ENCODE measurements around the gene SHKBP1.
"Not testable (repeated sequence)": the region's sequence is repeated elsewhere in the genome, so short reads cannot be mapped to it uniquely, and the experiment has no call there.

The SHKBP1 gene

DNA sequence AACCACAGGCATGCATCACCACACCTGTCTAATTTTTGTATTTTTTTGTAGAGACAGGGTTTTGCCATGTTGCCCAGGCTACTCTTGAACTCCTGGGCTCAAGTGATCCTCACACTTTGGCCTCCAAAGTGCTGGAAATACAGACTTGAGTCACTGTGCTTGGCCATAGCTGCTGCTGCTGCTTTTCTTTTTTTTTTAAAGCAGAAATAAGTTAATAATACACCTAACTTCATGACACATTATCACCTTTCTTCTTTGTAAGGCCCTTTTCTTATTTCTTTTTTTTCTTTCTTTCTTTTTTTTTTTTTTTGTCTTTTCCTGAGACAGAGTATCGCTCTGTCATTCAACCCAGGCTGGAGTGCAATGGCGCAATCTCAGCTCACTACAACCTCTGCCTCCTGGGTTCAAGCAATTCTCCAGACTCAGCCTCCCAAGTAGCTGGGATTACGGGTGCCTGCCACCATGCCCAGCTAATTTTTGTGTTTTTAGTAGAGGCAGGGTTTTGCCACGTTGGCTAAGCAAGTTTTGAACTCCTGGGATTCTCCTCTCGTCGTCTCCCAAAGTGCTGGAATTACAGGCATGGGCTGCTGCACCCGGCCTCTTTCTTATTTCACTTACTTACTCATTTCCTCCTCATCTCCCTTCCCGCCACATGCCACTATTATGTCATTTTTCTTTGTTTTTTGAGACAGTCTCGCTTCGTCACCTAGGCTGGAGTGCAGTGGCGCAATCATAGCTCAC, 8.7 kb downstream of the SHKBP1 start:
- DNase-seq = no peak

DNA sequence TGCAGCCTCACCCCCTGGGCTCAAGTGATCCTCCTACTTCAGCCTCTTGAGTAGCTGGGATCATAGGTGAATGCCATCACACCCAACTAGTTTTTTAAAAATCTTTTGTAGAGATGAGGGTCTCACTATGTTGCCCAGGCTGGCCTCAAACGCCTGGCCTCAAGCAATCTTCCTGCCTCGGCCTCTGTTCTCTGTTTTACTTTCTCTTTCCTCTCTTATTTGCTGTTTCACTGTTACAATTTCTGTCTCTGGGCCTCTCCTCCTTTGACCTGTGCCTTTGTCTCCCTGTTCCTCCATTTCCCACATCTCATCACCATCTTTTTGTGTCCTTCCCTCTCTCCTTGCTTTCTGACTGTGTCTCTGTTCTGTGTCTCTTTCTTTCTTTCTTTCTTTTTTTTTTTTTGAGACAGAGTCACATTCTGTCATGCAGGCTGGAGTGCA, 9.3 kb downstream of the SHKBP1 start:
- DNase-seq = no peak

DNA sequence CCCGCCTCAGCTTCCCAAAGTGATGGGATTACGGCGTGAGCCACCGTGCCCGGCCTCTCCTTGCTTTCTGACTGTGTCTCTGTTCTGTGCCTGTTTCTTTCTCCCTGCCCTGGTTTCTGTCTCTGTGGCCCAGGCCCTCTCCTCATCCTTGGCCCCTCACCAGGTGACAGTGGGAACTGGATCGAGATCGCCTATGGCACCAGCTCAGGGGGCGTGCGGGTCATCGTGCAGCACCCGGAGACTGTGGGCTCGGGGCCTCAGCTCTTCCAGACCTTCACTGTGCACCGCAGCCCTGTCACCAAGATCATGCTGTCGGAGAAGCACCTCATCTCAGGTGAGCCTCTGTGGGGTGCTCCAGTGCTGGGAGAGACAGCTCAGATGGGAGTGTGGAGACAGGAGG, 9.9 kb downstream of the SHKBP1 start:
- no peak for DNase-seq

DNA sequence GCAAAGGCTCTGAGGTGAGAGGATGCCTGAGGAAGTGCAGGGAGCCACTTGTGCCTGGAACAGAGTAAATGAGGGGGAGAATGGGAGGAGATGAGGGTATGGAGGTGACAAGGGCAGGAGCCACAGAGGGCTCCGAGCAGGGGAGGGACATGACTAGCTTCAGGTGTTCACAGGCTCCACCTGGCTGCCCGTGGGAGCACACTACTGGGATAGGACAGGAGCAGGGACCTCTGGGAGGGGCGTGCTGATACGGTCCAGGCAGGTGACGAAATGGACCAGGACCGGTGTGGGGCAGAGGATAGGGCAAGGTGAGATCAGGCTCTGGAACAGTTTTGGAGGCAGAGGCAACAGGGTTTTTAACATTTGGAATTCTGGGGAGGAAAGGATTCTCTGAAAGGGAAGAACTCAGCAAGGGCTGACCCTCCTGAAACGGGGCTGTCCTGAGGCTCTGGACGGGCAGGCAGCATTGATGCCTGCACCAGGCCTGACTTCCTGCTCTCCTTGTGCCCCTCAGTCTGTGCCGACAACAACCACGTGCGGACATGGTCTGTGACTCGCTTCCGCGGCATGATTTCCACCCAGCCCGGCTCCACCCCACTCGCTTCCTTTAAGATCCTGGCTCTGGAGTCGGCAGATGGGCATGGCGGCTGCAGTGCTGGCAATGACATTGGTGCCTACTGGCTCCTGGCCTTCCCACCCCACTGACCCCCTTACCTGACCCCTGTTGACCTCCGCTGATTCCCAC, 11.6 kb downstream of the SHKBP1 start:
- DNase-seq = peak; percentile 71

DNA sequence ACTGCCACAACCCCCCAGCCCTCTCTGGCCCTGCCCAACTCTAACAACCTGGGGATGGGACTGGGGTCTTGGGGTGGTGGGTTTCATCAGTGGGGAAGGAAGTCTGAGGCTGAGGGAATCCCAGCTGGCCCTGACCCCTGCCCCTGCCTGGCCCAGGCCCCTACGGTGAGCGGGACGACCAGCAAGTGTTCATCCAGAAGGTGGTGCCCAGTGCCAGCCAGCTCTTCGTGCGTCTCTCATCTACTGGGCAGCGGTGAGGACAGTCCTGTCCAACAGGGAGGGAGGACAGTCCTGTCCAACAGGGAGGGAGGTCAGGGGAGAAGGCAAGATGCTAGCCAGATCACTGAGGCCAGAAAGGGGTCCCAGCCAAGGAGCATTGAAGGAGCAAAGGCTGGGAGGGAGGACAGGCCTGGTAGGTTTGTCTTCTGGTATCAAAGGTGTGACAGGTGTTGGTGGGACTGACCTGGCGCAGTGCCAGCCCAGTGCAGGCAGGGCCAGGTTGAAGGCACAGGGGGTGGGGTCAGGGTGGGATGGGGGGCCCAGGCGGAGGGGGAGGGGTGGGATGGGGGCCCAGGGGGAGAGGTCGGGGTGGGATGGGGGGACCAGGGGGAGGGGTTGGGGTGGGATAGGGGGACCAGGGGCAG, 12.4 kb downstream of the SHKBP1 start:
- DNase-seq = no peak

DNA sequence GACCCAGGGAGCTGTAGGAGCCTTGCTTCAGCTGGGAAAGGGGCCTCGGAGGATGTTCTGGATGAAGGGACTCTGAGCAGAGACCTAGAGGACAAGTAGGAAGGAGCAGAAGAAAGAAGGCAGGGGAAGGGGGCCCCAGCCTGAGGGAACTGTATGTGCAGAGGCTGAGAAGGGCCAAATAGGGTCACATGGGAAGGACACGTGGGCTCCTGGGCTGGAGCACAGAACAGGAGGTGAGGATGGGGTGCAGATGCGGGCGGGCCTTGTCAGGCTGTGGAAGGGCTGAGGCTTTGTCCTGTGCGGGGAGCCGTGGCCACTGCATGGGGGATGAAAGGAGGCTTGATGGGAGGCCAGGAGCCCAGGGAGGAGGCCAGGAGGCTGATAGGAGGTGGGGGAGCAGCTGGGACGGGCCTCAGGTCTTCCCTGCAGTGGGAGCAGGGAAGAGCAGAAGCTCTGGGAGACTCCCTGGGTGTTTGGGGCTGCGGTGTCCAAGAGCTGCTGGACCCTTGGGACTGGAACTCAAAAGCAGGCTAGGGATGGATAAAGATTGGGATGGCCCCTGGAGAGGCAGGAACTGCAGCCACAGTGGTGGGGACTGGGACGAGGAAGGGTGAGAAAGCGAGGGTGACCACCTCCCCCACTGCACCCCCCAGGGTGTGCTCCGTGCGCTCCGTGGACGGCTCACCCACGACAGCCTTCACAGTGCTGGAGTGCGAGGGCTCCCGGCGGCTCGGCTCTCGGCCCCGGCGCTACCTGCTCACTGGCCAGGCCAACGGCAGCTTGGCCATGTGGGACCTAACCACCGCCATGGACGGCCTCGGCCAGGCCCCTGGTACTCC, 13.1 kb downstream of the SHKBP1 start:
- DNase-seq = no peak

DNA sequence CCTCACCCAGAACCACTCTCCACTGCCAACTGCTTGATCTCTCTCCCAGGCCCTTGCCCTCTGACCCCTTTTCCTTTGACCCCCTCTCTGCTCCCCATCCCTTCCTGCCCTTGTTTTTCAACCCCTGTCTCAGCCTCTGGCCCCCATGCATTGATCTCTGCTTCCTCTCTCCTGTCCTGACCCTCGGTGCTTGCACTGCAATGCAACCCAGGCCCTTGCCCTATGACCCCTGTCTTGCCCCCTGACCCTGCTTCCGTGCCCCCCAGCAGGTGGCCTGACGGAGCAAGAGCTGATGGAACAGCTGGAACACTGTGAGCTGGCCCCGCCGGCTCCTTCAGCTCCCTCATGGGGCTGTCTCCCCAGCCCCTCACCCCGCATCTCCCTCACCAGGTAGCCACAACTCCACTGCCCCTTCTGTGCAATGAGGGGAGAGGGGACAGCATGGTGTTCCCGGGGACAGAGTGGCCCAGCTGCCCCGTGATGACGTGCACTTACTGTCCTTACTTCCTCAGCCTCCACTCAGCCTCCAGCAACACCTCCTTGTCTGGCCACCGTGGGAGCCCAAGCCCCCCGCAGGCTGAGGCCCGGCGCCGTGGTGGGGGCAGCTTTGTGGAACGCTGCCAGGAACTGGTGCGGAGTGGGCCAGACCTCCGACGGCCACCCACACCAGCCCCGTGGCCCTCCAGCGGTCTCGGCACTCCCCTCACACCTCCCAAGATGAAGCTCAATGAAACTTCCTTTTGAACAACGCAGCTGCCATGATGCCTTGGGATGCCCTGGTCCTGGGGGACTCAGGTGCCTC, 14.0 kb downstream of the SHKBP1 start:
- DNase-seq = no peak

DNA sequence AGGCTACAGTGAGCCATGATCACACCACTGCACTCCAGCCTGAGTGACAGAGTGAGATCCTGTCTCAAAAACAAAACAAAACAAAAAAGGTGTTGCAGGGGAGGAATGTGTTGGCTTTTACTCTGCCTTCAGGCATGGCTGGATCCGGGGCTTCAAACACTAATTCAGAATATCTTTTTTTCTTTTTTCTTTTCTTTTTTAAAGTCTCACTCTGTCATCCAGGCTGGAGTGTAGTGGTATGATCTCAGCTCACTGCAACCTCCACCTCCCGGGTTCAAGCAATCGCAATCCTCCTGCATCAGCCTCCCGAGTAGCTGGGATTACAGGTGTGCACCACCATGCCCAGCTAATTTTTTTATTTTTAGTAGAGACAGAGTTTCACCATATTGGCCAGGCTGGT, 15.1 kb downstream of the SHKBP1 start:
- DNase-seq = not testable (repeated sequence)

DNA sequence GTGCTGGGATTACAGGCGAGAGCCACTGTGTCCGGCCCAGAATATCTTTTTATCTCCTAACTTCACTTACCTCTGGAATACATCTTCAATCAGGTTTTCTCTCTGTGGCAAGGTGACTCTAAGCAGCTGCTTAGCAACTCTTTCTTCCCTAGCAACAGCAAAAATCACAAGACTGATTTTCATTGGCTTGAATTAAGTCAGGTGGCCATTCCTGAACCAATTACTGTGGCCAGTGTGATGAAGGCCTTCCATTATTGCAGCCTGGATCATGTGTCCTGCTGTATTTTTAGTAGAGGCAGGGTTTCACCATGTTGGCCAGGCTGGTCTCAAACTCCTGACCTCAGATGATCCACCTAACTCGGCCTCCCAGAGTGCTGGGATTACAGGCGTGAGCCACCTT, 15.5 kb downstream of the SHKBP1 start:
- no peak for DNase-seq

DNA sequence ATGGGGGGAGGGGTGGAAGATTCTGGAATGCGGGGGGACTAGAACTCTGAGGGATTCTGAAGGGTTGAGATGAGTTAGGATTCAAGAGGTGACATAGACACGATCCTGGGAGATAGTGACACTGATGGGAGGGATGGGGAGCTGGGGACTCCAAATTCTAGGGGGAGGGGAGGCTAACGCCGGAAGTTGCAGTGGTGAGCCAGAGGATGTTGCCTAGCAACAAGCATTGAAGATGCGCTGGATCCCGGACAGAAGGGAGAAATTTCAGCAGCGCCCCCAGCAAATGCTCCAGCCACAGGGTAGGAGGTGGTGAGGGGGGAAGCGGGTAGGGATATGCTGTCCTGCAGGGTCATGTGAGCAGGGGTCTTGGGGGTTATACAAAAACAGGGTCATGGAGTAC, 17.6 kb downstream of the SHKBP1 start:
- DNase-seq = no peak

DNA sequence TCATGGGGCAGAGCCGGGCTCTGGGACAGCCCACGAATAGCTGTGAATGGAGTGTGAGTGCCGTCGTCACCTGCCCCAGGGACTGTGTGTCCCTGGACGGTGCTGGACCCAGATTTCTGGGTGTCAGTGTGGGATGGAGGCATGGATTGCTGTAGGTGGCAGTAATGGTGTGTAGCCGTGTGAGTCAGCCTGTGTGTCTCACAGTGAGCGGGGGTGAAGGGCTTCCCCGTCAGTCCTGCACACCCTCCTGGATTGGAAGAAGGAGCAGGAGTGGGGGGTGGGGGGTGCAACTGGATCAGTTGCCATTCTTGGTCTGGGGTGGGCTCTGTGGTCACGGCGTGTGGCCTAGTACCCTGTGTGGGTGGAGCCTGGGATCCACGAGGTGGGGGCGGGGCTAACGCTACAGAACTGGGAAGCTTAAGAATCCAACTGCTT, 18.0 kb downstream of the SHKBP1 start:
- DNase-seq = no peak

DNA sequence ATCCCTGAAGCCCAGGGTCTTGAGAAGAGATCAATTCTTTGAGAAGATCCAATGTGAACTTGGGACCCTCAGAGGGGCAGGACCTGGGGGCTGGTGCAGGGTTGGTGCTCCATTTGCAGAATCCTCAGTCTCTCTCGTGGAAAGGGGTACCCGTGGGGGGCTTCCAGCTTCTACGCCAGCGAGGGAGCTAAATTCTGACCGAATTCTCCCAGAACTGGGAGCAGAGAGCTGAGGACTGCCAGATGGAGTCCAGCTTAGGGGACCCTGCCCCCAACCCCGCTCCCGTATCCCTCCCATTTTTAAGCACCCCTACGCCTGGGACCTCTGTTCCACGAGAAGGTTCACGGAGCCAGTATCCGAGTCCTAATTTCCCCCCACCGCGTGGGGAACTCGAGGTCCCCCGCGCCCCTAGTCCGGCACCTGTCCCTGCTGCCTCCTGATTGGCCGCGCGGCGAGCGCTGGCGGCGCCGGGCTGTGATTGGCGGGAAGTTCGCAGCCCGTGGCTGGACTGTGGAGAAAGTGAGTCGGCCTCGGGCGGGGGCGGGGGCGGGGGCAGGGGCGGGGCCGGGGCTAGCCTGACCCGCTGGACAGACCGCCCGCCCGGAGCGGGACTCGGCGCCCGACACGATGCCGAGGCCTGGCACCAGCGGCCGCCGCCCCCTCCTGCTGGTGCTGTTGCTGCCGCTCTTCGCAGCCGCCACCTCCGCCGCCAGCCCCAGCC, 20.1 kb downstream of the SHKBP1 start:
- DNase-seq = peak; percentile 87

DNA sequence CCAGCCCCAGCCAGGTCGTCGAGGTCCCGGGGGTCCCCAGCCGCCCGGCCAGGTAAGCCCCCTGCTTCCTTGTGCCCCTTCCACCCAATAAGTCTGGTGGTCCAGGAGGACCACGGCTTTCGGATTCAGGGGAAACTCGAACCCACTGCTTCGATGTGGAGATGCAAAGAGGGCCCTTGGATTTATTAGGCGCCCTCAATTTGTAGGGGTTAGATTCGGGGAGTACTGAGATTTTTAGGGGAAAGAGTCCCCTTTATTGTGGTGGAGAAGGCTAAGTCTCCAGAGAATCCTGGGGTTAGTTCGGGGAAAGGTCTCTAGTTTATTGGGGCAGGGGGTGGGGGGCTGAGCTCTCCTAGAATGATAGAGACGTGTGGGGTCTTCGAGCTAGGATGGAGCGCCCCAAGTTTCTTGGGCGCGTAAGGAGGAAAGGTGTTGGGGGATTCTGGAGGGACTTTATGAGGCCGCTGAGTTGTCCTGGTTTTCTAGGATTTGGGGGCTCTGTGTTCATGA, 20.7 kb downstream of the SHKBP1 start:
- DNase-seq = no peak

DNA sequence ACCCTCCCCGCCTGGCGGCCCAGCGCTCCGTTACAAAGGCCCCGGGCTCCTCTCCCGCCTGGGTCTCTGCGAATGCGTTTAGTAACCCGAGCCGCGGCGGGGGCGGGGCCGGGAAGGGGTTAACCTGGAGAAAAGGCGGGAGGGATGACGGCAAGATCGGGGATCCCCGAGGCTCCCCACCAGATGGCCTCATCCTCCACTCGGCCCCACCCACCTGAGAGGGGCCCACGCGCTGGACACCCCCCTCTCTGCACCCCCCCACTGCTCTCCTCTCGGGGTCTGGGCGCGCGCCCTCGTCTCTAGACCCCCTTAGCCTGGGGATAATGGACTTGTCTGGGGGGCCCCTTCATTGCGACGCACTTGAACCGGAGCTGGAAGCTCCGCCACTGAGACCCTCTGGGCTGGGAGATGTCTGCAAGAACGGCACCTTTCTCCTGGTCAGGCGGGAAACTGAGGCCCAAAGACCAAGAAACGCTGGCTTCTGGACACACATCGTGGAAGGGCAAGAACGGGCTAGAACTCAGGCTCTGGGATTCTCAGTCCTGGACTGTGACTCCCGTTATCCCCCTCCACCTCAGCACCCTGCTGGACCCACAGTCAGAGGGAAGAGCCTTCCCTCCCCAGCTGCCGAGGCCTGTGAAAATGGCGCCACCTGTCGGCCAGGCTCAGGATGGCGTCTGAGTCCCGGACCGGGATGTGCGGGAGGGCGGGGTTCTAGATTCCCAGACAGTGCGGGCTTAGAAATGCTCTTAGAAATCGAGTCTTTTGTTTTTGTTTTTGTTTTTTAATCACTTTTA, 21.6 kb downstream of the SHKBP1 start:
- peak; percentile 94 for DNase-seq

DNA sequence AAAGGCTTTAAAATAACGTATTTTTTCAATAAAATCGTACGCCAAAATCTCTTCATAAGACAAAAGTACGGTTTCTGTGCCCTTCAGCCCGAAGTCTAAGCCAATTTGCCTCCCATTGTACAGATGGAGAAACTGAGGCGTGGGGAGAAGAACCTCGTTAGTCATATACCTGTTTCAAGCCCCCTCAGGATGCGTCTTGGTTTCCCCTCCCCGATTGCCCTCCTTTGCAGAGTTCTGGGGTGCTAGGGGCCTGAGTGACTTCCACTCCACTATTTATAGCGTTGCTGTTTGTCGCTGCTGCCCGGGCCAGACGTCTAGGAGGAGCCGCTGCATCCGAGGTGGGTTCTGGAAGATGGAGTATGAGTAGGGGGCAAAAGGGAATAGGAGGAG, 22.2 kb downstream of the SHKBP1 start:
- peak; percentile 39 for DNase-seq

DNA sequence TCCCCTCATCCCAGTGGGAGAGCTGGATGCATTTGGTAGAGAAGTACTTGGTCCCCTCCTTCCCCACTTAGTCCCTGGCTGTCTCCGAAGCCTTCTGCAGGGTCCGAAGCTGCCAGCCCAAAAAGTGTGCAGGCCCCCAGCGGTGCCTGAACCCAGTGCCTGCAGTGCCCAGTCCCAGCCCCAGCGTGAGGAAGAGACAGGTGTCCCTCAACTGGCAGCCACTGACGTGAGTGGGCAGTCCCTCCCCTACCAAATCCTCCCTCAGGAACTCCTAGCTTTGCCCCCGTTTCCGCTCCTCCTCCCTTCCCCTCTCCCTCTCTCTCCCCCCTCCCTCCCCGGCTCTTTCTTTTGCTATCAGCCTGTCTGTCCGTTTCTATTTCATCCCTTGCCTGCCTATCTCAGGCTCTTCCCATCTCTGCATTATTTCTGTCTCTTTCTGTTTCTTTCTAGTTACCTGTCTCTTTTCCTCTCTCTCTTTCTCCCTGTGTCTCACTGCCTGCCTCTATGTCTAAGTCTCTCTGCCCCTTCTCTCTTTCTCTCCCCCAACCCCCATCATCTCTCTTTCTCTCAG, 22.7 kb downstream of the SHKBP1 start:
- DNase-seq = peak; percentile 55

DNA sequence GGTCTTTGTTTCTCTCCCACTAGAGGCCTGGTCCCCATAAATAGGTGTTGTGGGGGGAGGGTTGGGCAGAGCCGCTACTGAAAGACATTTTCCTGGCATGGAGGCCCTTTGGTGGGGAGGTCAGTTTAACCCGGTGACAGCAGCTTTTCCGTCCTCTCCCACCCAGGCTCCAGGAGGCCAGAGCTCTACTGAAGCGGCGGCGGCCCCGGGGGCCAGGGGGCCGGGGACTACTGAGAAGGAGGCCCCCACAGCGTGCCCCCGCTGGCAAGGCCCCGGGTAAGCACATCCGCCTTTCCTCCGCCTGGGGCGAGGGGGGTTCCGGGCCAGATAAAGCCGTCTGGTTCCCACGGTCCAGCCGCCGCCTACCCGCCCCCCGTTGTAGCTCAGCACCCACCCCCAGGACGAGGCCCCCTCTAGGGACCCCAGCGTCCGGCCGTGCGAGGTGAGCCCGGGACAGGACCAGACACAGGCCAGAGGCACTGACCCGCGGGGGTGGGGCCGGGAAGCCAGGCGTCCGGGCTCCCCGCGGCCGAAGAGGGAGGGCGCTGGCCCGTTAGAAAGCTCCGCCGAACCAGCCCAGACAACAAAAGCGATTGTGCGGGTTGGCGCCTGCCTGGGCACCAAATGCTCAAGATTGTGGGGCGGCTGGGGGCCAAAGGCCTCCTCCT, 23.4 kb downstream of the SHKBP1 start:
- peak; percentile 53 for DNase-seq

DNA sequence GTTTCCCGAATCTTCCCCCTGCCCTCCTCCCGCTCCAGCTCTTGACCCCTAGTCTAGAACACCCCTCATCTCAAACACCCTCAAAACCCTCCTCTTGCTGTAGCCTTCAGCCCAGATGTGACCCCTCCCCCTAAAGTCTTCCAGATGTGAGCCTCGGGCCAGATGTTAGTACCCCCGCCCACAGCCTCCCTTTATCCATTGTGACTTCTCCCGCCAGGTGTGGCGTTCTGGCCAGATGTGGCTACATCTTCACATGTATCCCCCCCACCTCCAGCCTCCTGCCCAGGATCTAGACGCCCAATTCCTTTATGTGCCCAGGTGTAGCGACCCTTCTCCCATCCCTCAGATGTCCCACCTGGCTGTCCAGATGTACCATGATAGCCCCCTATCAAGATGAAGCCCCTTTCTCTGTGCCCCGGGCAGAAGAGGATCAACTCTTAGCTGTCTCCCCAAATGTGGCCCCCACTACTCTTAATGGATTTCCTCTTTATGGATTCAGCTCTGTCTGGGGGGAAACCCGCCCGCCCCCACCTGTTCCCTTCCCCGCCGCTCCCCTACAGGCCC, 24.0 kb downstream of the SHKBP1 start:
- peak; percentile 49 for DNase-seq
